Measurements from ENCODE around the gene CRYAA.

Gene CRYAA

GRCh38 chr21:43196826-43197225 is 28.0 kb downstream of the CRYAA start:
- peak overlapping the region; percentile 94 for H3K27ac ChIP-seq
- peak; percentile 51 for DNase-seq (ENCODE audit: low read depth, low spot score)

GRCh38 chr21:43198376-43198775 is 29.6 kb downstream of the CRYAA start:
- DNase-seq (ENCODE audit: low read depth, low spot score) = no peak
- peak overlapping the region; percentile 94 for H3K27ac ChIP-seq

GRCh38 chr21:43201491-43201890 is 32.7 kb downstream of the CRYAA start:
- H3K27ac ChIP-seq = no peak overlapping the region
- DNase-seq (ENCODE audit: low read depth, low spot score) = no peak

- H3K27ac ChIP-seq = no peak overlapping the region
- DNase-seq (ENCODE audit: low read depth, low spot score) = no peak
Measured at GRCh38 chr21:43203591-43203990, 34.8 kb downstream of the CRYAA start.

GRCh38 chr21:43204638-43205037 is 35.8 kb downstream of the CRYAA start:
- no peak overlapping the region for H3K27ac ChIP-seq
- no peak for DNase-seq (ENCODE audit: low read depth, low spot score)

GRCh38 chr21:43206231-43207042 is 37.6 kb downstream of the CRYAA start:
- no peak overlapping the region for H3K27ac ChIP-seq
- DNase-seq (ENCODE audit: low read depth, low spot score) = no peak

- DNase-seq (ENCODE audit: low read depth, low spot score) = no peak
- no peak overlapping the region for H3K27ac ChIP-seq
Measured at GRCh38 chr21:43207043-43207315, 38.2 kb downstream of the CRYAA start.

- DNase-seq (ENCODE audit: low read depth, low spot score) = no peak
- no peak overlapping the region for H3K27ac ChIP-seq
Measured at GRCh38 chr21:43207868-43208267, 39.1 kb downstream of the CRYAA start.

- DNase-seq (ENCODE audit: low read depth, low spot score) = no peak
- no peak overlapping the region for H3K27ac ChIP-seq
Measured at GRCh38 chr21:43208561-43209332, 39.9 kb downstream of the CRYAA start.

GRCh38 chr21:43209575-43210453 is 41.0 kb downstream of the CRYAA start:
- no peak for DNase-seq (ENCODE audit: low read depth, low spot score)
- H3K27ac ChIP-seq = no peak overlapping the region

GRCh38 chr21:43210454-43211071 is 41.8 kb downstream of the CRYAA start:
- H3K27ac ChIP-seq = no peak overlapping the region
- DNase-seq (ENCODE audit: low read depth, low spot score) = no peak

GRCh38 chr21:43211072-43211759 is 42.4 kb downstream of the CRYAA start:
- DNase-seq (ENCODE audit: low read depth, low spot score) = no peak
- H3K27ac ChIP-seq = no peak overlapping the region

- H3K27ac ChIP-seq = no peak overlapping the region
- no peak for DNase-seq (ENCODE audit: low read depth, low spot score)
Measured at GRCh38 chr21:43211760-43212115, 42.9 kb downstream of the CRYAA start.
